Tibial nerve (tissue), 4 donors: ENCODE measurements around the gene AHRR. TPM values are rescaled to one million over a fixed set of nuclear protein-coding genes. Genes with fewer than 3 reads are reported as not detected.

Experiments
- DNase-seq, 2 donors: peaks; one replicate each; pipeline ENCODE4 v3.0.0-alpha.2; 2019; ENCODE audit warnings: low spot score in 2 of 2
- H3K27ac ChIP-seq, 4 donors: fragments of 200-600 bp; sonication (generic) in 3 of 4; one replicate each; pipeline ENCODE4 v1.5.1; 2017 to 2019; ENCODE audit warnings: mild to moderate bottlenecking in 1 of 4
- H3K27me3 ChIP-seq, 2 donors: fragments of 200-600 bp; sonication (generic) in 1 of 2; one replicate each; pipeline versions ENCODE4 v1.5.1 to v1.6.0; 2017 to 2019
- H3K36me3 ChIP-seq, 3 donors: fragments of 200-600 bp; sonication (generic); one replicate each; pipeline ENCODE4 v1.5.1; 2018 to 2019
- H3K4me1 ChIP-seq, 4 donors: fragments of 200-600 bp; sonication (generic) in 3 of 4; one replicate each; pipeline ENCODE4 v1.5.1; 2017 to 2019
- H3K4me3 ChIP-seq, 4 donors: fragments of 200-600 bp; sonication (generic) in 3 of 4; one replicate each; pipeline ENCODE4 v1.5.1; 2017 to 2019; ENCODE audit warnings: mild to moderate bottlenecking in 1 of 4, moderate library complexity in 1 of 4
- H3K9me3 ChIP-seq, 4 donors: fragments of 200-600 bp; sonication (generic) in 3 of 4; one replicate each; pipeline ENCODE4 v1.5.1; 2017 to 2019
- EP300 ChIP-seq, 2 donors: sonication (generic); formaldehyde crosslinking; IDR thresholded peaks; one replicate each; pipeline ENCODE4 v1.6.1; 2017; ENCODE audit warnings: antibody characterized with exemption in 2 of 2, mild to moderate bottlenecking in 1 of 2
- POLR2A ChIP-seq, 2 donors: fragments of 450-650 bp; IDR thresholded peaks; one replicate each; pipeline ENCODE4 v1.6.1; 2017; ENCODE audit warnings: antibody characterized with exemption in 2 of 2, mild to moderate bottlenecking in 2 of 2, moderate library complexity in 2 of 2
- WGBS, 2 donors: methylation state at CpG; one replicate each; pipeline ENCODE4 v1.1.5; 2018; 5-methylcytosine and 5-hydroxymethylcytosine counted together
- total RNA-seq, 4 donors: library from RNA; depleted of rRNA; stranded (reverse); fragments of >200 nt; gene quantifications; one replicate each; pipeline ENCODE4 v1.1.0, GENCODE V29; 2016
- TF ChIP-seq, protein P1 (sequence below), 5 experiments: fragments of 200-600 bp in 3 of 5; fragments of 450-650 bp in 2 of 5; sonication (generic) in 3 of 5; IDR thresholded peaks; one replicate each; pipeline ENCODE4 v1.5.1; 2016 to 2019; ENCODE audit warnings: antibody characterized with exemption in 5 of 5, mild to moderate bottlenecking in 3 of 5, moderate library complexity in 2 of 5

AHRR gene
- total RNA-seq, 4 donors from 2014 or later = 1.0 to 4.8 (median 1.2) TPM; not detected in 1

DNA sequence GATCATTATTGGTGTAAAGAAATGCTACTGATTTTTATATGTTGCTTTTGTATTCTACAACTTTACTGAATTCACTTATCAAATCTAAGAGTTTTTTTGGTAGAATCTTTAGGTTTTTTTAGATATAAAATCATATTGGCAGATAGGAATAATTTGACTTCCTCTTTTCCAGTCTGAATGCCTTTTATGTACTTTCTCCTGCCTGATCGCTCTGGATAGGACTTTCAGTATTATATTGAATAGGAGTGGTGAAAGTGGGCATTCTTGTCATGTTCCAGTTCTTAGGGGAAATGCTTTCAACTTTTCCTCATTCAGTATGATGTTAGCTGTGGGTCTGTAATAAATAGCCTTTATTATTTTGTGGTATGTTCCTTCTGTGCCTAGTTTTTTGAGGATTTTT is 8.3 kb downstream of the AHRR start:
- H3K36me3 ChIP-seq = no peaks in the 10 kb centered on the region
- 47 to 55% methylated on average over 1 of the region's 1 CpG for WGBS, 2 donors
- DNase-seq = no peak
- H3K4me3 ChIP-seq = no peak overlapping the region
- H3K9me3 ChIP-seq = no peaks in the 10 kb centered on the region
- H3K27me3 ChIP-seq = no peaks in the 10 kb centered on the region
- H3K4me1 ChIP-seq = no peaks in the 10 kb centered on the region
- TF ChIP-seq POLR2A (IDR thresholded peaks at IDR 0.05) = no peak
- TF ChIP-seq, protein P1, sequence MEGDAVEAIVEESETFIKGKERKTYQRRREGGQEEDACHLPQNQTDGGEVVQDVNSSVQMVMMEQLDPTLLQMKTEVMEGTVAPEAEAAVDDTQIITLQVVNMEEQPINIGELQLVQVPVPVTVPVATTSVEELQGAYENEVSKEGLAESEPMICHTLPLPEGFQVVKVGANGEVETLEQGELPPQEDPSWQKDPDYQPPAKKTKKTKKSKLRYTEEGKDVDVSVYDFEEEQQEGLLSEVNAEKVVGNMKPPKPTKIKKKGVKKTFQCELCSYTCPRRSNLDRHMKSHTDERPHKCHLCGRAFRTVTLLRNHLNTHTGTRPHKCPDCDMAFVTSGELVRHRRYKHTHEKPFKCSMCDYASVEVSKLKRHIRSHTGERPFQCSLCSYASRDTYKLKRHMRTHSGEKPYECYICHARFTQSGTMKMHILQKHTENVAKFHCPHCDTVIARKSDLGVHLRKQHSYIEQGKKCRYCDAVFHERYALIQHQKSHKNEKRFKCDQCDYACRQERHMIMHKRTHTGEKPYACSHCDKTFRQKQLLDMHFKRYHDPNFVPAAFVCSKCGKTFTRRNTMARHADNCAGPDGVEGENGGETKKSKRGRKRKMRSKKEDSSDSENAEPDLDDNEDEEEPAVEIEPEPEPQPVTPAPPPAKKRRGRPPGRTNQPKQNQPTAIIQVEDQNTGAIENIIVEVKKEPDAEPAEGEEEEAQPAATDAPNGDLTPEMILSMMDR (IDR thresholded peaks at IDR 0.05) = no peak
- TF ChIP-seq EP300 (IDR thresholded peaks at IDR 0.05) = no peak
- H3K27ac ChIP-seq = no peak overlapping the region

DNA sequence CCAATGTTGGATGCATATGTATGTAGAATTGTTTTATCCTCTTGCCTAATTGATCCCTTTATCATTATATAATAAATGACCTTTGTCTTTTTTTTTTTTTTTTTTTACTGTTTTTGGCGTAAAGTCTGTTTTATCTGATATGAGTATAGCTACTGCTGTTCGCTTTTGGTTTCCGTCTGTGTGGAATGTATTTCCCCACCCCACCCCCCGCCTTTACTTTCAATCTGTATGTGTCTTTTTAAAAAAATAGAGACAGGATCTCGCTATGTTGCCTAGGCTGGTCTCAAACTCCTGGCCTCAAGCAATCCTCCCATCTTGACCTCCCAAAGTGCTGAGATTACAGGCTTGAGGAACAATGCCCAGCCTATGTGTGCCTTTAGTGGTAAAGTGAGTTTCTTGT is 11.3 kb downstream of the AHRR start:
- no peak overlapping the region for H3K4me3 ChIP-seq
- no peak for DNase-seq
- H3K36me3 ChIP-seq = no peaks in the 10 kb centered on the region
- H3K27me3 ChIP-seq = no peaks in the 10 kb centered on the region
- TF ChIP-seq POLR2A (IDR thresholded peaks at IDR 0.05) = no peak
- TF ChIP-seq, protein P1 (IDR thresholded peaks at IDR 0.05) = no peak
- no peak for TF ChIP-seq EP300 (IDR thresholded peaks at IDR 0.05)
- H3K9me3 ChIP-seq = no peaks in the 10 kb centered on the region
- H3K27ac ChIP-seq = no peak overlapping the region
- WGBS, 2 donors = 87 to 90% methylated on average over 5 of the region's 5 CpGs
- H3K4me1 ChIP-seq = no peaks in the 10 kb centered on the region

DNA sequence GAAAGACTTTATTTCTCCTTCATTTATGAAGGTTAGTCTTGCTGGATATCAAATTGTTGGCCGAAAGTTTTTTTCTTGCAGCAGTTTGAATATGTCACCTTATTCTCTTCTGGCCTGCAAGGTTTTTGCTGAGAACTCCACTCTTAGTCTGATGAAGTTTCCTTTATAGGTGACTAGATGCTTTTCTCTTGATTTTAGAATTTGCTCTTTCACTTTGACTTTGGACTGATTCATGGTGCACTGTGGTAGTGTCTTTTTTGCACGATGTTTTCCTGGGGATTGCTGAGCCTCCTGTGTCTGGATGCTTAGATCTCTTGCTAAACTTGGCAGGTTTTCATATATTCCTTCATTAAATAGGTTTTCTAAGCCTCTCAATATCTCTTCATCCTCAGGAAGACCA is 12.4 kb downstream of the AHRR start:
- H3K4me1 ChIP-seq = no peaks in the 10 kb centered on the region
- 81 to 83% methylated on average over 2 of the region's 2 CpGs for WGBS, 2 donors
- H3K27me3 ChIP-seq = no peaks in the 10 kb centered on the region

DNA sequence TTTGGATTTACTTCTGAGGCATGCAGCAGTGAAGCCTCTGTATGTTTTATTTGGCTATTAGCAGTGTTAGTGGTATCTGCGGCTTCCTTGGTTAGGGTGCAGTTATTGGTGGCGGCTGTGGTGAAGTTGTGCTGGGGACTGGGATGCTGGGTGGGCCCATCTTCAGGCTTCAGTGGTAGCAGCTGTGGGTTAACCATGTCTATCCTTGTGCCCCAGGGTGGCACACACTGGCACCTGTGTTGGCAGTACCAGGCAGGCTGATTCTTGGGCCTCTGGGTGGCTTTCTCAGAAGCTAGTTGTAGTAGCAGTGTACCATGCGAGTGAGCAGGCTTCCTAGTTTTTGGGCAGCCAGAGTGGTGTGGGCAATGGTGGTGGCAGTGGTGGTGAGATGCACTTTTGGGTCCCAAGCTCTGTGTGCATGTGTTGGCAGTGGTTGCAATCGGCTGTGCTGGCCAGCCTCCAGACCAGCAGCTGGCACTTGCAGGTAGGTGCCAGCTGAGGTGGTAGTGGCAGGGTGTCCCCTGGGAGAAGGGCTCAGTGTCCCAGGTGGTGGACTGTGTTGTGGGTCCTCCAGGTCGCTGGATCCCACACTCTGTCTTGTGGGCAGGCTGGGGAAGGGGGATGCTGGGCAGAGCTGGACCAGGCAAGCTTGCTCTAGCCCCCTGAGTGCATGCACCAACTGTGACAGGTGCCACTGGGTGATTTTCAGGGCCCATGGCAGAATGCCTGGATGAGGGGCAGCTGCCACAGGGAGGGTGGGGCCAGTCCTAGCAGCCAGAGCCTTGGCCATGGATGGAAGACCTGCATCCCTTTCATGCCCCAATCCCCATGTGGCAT is 13.6 kb downstream of the AHRR start:
- Histone ChIP-seq H3K27me3 (no peaks in the 10 kb centered on the region), H3K36me3 (no peaks in the 10 kb centered on the region), H3K9me3 (no peaks in the 10 kb centered on the region), H3K4me1 (no peaks in the 10 kb centered on the region), H3K27ac (no peak overlapping the region), H3K4me3 (no peak overlapping the region)
- 85 to 89% methylated on average over 5 of the region's 5 CpGs for WGBS, 2 donors
- TF ChIP-seq POLR2A (IDR thresholded peaks at IDR 0.05) (no peak), EP300 (IDR thresholded peaks at IDR 0.05) (no peak)
- TF ChIP-seq, protein P1 (IDR thresholded peaks at IDR 0.05) = no peak
- DNase-seq = no peak

More for the DNA sequence above, 12.4 kb downstream of the AHRR start:
- DNase-seq = no peak
- Histone ChIP-seq H3K36me3 (no peaks in the 10 kb centered on the region), H3K9me3 (no peaks in the 10 kb centered on the region), H3K27ac (no peak overlapping the region), H3K4me3 (no peak overlapping the region)
- TF ChIP-seq EP300 (IDR thresholded peaks at IDR 0.05) = no peak
- TF ChIP-seq POLR2A (IDR thresholded peaks at IDR 0.05) = no peak
- TF ChIP-seq, protein P1 (IDR thresholded peaks at IDR 0.05) = no peak

DNA sequence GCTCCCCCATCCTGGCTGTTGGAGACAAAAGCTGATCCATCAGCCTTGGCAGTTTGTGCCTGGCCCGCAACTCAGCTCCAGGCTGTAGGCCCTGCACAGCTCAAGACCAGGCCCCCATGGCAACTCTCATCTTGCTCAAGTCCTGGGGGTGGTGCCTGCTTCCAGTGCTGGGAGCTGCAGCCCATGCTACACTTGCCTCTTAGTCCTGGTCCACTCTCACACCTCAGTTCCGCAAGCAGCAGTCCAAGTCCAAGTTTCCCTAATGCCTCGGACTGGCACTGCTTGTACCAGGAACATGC is 14.2 kb downstream of the AHRR start:
- no peaks in the 10 kb centered on the region for H3K27me3 ChIP-seq
- WGBS, 2 donors = 97 to 100% methylated on average over 3 of the region's 3 CpGs
- H3K4me3 ChIP-seq = no peak overlapping the region
- TF ChIP-seq, protein P1 (IDR thresholded peaks at IDR 0.05) = no peak
- no peak for TF ChIP-seq POLR2A (IDR thresholded peaks at IDR 0.05)
- TF ChIP-seq EP300 (IDR thresholded peaks at IDR 0.05) = no peak
- no peaks in the 10 kb centered on the region for H3K36me3 ChIP-seq
- H3K9me3 ChIP-seq = no peaks in the 10 kb centered on the region
- no peak overlapping the region for H3K27ac ChIP-seq
- no peaks in the 10 kb centered on the region for H3K4me1 ChIP-seq
- DNase-seq = no peak
